ENCODE measurements around the gene CTDSPL. TPM values are rescaled to one million over a fixed set of nuclear protein-coding genes. Genes with fewer than 3 reads are reported as not detected.

The CTDSPL gene
- total and polyA plus RNA-seq, 2 experiments from 2014 or later, result 29.2 to 33.7 TPM

DNA sequence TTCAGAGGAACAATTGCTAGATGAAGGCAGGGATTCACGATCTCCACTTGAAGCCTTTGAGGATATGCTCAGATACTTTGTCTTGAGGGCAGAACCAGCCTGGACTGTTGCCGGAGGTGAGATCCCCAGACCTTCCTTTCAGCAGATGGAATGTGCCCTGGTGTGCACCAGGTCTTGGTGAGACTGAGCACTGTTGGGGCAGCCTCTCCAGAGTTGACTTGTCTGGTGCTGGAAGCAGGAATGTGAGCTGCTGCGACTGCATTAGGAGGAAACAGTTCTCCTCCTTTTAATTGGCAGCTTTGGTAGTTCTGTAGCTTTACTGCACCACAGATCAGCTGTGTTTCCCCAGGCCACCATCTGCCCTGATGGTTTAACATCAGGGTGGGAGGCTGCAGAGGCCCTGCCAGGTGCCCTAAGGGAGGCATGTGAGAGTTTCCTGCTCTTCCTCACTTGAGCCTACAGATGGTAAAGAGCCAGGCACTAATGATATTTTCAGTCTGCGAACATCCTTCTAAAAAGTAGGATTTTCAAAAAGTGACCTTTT, 58.5 kb downstream of the CTDSPL start:
- Histone ChIP-seq H3K9me3 (ENCODE audit: low read depth) (no peaks in the 10 kb centered on the region), H3K4me3 (no peak overlapping the region), H3K27ac (no peak overlapping the region), H3K79me2 (peaks cover 58% of the 10 kb centered on the region), H2AFZ (no peak overlapping the region), H3K4me2 (no peak overlapping the region), H3K9me2 (replicated peaks; ENCODE audit: insufficient read depth) (no peaks in the 10 kb centered on the region), H3K27me3 (no peaks in the 10 kb centered on the region), H4K20me1 (ENCODE audit: insufficient read depth, poor library complexity, severe bottlenecking) (no peaks in the 10 kb centered on the region), H3K4me1 (ENCODE audit: insufficient read depth) (peaks cover 32% of the 10 kb centered on the region), H3K36me3 (replicated peaks; ENCODE audit: insufficient read depth, low read depth) (no peaks in the 10 kb centered on the region)
- no peak for DNase-seq (ENCODE audit: low spot score)
- TF ChIP-seq EZH2 (IDR thresholded peaks at IDR 0.05; ENCODE audit: borderline replicate concordance), result no peak
- TF ChIP-seq EZH2phosphoT487 (IDR thresholded peaks at IDR 0.05; ENCODE audit: low read depth, severe bottlenecking, unreplicated experiment), result no peak
- TF ChIP-seq, protein P1, sequence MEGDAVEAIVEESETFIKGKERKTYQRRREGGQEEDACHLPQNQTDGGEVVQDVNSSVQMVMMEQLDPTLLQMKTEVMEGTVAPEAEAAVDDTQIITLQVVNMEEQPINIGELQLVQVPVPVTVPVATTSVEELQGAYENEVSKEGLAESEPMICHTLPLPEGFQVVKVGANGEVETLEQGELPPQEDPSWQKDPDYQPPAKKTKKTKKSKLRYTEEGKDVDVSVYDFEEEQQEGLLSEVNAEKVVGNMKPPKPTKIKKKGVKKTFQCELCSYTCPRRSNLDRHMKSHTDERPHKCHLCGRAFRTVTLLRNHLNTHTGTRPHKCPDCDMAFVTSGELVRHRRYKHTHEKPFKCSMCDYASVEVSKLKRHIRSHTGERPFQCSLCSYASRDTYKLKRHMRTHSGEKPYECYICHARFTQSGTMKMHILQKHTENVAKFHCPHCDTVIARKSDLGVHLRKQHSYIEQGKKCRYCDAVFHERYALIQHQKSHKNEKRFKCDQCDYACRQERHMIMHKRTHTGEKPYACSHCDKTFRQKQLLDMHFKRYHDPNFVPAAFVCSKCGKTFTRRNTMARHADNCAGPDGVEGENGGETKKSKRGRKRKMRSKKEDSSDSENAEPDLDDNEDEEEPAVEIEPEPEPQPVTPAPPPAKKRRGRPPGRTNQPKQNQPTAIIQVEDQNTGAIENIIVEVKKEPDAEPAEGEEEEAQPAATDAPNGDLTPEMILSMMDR (IDR thresholded peaks at IDR 0.05; ENCODE audit: poor library complexity), result no peak
- WGBS (ENCODE audit: low lambda C conversion rate, missing lambda C conversion rate), result 64% methylated on average over 4 of the region's 4 CpGs

DNA sequence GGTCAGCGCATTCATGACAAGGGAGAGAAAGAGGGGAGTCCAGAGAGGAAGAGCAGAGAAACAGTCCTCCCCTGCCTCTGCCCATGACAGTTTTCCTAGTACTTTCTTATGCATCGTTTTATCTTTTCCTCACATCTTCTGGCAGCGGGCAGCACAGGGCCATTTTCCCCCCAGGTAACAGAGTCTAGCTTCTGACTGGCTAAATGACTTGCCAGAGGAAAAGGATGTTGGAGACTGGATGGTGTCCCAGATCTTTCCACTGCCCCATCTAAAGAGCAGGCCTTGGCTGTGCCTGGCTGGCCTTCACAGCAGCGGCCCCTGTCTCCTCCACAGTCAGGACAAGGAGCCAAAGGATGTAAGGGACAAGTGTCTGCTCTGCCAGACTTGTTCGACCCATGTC, 59.3 kb downstream of the CTDSPL start:
- DNase-seq (ENCODE audit: low spot score), result no peak
- no peak overlapping the region for H3K4me3 ChIP-seq
- H3K36me3 ChIP-seq (replicated peaks; ENCODE audit: insufficient read depth, low read depth), result no peaks in the 10 kb centered on the region
- H3K79me2 ChIP-seq, result peaks cover 57% of the 10 kb centered on the region
- H3K9me3 ChIP-seq (ENCODE audit: low read depth), result no peaks in the 10 kb centered on the region
- H3K9me2 ChIP-seq (replicated peaks; ENCODE audit: insufficient read depth), result no peaks in the 10 kb centered on the region
- no peak overlapping the region for H3K27ac ChIP-seq
- H3K27me3 ChIP-seq, result no peaks in the 10 kb centered on the region
- no peak overlapping the region for H3K4me2 ChIP-seq
- 97% methylated on average over 5 of the region's 5 CpGs for WGBS (ENCODE audit: low lambda C conversion rate, missing lambda C conversion rate)
- TF ChIP-seq EZH2phosphoT487 (IDR thresholded peaks at IDR 0.05; ENCODE audit: low read depth, severe bottlenecking, unreplicated experiment) (no peak), EZH2 (IDR thresholded peaks at IDR 0.05; ENCODE audit: borderline replicate concordance) (no peak)
- TF ChIP-seq, protein P1 (IDR thresholded peaks at IDR 0.05; ENCODE audit: poor library complexity), result no peak
- no peak overlapping the region for H2AFZ ChIP-seq
- no peaks in the 10 kb centered on the region for H4K20me1 ChIP-seq (ENCODE audit: insufficient read depth, poor library complexity, severe bottlenecking)
- peaks cover 32% of the 10 kb centered on the region for H3K4me1 ChIP-seq (ENCODE audit: insufficient read depth)

DNA sequence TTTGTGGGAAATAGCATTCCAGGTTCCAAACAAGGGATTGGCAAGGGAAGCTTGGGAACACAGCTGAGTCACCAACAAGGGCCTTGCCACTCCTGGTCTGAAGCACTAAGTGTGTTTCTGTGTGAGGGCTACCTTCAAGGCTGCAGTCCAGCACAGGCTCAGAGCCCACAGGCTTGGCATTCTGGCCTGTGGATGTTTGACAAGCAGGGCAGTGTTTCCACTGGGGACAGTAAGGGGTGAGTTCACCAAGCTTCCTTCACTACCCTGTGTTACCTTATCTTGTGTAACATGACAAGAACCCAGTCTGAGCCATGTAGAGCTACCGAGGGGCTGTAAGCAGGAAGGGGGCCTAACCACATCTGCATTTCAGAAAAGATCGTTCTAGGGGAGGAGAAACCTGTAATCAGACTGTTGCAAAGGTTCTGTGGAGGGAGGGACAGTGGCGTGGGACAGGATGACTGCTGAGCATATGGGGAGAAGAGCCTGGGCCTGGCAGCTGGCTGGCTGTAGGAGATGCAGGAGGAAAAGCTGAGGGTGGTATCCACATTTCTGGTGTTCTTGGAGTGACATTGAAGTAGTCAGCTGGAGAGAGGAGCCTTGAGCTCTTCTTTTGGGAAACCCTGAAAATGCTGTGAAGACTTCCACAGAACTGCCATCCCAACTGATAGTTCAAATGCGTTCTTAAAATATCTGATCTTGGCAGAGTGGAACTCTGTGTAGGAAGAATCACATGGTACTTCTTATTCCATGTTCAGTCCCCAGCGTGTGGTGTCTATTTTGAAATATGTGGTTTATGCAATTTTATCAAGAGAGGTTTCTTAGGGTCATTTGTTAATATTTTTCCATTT, 61.3 kb downstream of the CTDSPL start:
- Histone ChIP-seq H3K4me2 (no peak overlapping the region), H3K4me1 (ENCODE audit: insufficient read depth) (peaks cover 32% of the 10 kb centered on the region), H2AFZ (no peak overlapping the region), H3K9me2 (replicated peaks; ENCODE audit: insufficient read depth) (no peaks in the 10 kb centered on the region), H3K4me3 (no peak overlapping the region), H3K9me3 (ENCODE audit: low read depth) (no peaks in the 10 kb centered on the region), H3K27ac (no peak overlapping the region), H4K20me1 (ENCODE audit: insufficient read depth, poor library complexity, severe bottlenecking) (no peaks in the 10 kb centered on the region), H3K27me3 (no peaks in the 10 kb centered on the region), H3K36me3 (replicated peaks; ENCODE audit: insufficient read depth, low read depth) (no peaks in the 10 kb centered on the region), H3K79me2 (peaks cover 56% of the 10 kb centered on the region)
- no peak for DNase-seq (ENCODE audit: low spot score)
- WGBS (ENCODE audit: low lambda C conversion rate, missing lambda C conversion rate), result 66% methylated on average over 5 of the region's 5 CpGs
- TF ChIP-seq, protein P1 (IDR thresholded peaks at IDR 0.05; ENCODE audit: poor library complexity), result no peak
- no peak for TF ChIP-seq EZH2 (IDR thresholded peaks at IDR 0.05; ENCODE audit: borderline replicate concordance)
- TF ChIP-seq EZH2phosphoT487 (IDR thresholded peaks at IDR 0.05; ENCODE audit: low read depth, severe bottlenecking, unreplicated experiment), result no peak
